ENCODE results near the gene EFCAB12.
"Not testable (repeated sequence)": the region's sequence is repeated elsewhere in the genome, so short reads cannot be mapped to it uniquely, and the experiment has no call there.

The EFCAB12 gene

DNA sequence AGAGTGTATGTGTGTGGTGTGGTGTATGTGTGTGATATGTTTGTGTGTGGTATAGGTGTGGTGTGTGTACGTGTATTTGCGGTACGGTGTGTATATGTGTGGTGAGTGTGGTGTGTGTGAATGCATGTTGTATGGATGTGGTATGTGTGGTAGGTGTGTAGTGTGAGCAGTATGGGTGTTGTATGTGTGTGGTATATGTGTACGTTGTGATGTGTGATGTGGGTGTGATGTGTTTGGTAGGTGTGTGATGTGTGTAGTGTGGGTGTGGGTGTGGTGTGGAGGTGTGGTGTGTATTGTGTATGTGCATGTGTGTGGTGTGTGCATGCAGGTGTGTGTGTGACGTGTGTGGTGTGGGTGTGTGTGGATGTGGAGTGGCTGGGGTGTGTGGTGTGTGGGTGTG is 58.7 kb downstream of the EFCAB12 start:
- no peak for DNase-seq

- no peak for DNase-seq
Measured at GRCh38 chr3:129367821-129368220, 60.6 kb downstream of the EFCAB12 start.

DNA sequence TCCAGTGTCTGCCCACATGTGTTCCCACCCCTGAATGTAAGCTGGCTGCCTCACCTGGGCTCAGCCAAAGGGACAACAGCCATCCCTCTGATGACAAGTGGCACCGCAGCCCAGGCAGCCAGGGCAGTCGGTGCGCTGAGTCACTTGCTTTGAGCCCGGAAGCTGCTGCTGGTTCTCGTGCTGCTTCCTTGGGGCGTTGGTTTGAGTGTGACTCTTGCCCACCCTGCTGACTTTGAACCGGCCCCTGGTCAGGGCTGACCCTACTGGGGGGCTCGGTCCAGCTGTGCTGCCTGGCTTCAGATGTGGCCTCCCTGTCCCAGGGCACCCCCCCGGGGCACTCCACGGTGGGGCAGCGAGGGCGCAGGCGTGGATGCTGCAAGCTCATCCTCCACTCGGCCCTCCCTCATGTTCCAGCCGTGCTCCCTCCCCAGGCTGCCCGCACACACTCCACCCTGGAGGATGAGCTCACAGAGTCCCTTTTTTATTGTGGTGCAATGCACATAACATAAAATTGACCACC is 62.1 kb downstream of the EFCAB12 start:
- no peak for DNase-seq

- DNase-seq = no peak
Measured at GRCh38 chr3:129365296-129366136, 62.9 kb downstream of the EFCAB12 start.

DNA sequence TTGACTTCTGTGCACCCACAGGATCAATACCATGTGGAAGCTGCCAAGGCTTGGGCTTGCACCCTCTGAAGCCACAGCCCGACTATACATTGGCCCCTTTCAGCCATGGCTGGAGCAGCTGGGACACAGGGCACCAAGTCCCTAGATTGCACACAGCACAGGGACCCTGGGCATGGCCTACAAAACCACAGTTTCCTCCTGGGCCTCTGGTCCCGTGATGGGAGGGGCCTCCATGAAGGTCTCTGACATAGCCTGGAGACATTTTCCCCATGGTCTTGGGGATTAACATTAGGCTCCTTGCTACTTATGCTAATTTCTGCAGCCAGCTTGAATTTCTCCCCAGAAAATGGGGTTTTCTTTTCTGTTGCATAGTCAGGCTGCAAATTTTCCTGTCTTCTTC is 63.6 kb downstream of the EFCAB12 start:
- not testable (repeated sequence) for DNase-seq

GRCh38 chr3:129363356-129363755 is 65.1 kb downstream of the EFCAB12 start:
- DNase-seq = not testable (repeated sequence)

- DNase-seq = no peak
Measured at GRCh38 chr3:129360705-129361460, 67.6 kb downstream of the EFCAB12 start.

GRCh38 chr3:129360171-129360611 is 68.2 kb downstream of the EFCAB12 start:
- DNase-seq = no peak

DNA sequence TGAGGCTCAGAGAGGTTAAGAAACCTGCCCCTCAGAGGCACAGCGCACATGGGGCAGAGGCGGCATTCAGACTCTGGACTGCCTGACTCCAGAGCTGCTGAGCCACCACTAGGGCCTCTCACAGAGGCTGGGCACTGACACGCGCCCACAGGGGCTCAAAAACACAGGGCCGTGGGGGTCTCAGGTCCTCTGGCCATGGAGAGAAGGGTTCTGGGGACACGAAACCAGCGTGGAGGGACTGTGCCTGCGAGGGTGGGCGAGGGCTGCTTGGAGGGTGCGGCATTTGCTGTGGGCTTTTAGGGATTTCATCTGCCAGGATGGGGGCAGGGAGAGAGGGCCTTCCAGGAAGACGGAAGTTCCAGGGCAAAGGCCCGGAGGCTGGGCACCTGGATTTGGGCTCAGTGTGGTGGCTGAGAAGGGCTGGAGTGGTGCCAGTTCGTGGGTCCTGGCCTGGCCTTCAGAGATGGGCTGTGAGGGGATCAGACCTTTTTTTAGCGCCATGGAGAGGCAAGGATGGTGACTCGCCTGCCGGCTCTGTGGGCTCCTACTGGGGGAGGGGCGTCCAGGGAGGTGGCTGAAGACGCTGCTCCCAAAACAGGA is 69.6 kb downstream of the EFCAB12 start:
- DNase-seq = no peak

GRCh38 chr3:129358177-129358771 is 70.2 kb downstream of the EFCAB12 start:
- DNase-seq = no peak

DNA sequence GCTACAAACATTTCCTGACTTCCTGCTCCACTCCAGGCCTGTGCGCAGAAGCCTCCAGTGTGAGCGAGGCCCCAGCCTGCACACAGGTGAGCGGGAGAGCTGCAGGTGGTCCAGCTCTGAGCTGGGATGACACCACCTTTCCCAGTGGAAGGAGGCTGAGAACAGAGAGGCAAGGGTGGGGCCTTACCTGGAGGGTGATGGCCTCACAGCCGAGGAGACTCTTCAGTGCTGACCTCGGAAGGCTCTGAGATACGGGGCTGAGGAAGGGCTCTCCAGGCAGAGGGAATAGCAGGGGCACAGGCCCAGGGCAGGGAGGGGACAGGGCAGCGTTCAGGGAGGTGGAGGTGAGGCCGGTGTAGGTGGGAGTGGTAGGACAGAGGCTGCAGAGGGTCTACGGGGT is 70.8 kb downstream of the EFCAB12 start:
- no peak for DNase-seq

- no peak for DNase-seq
Measured at GRCh38 chr3:129356756-129357425, 71.5 kb downstream of the EFCAB12 start.

DNA sequence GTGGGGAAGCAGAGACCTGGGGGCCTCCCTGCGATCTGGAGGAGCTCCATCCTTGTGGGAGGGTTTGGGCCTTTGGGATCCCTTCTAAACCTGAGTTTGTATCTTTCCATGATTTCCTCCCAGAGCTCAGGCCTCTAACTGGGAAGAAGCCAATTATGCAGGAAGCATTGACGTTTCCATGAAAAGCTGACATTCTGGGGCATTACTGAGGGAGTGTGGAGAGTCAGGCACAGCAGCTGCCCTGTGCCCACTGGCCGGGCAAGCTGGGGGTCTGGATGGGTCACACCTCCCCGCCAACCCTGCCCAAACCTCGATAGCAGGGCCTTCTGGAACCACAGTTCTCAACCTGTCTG is 74.9 kb downstream of the EFCAB12 start:
- no peak for DNase-seq

DNA sequence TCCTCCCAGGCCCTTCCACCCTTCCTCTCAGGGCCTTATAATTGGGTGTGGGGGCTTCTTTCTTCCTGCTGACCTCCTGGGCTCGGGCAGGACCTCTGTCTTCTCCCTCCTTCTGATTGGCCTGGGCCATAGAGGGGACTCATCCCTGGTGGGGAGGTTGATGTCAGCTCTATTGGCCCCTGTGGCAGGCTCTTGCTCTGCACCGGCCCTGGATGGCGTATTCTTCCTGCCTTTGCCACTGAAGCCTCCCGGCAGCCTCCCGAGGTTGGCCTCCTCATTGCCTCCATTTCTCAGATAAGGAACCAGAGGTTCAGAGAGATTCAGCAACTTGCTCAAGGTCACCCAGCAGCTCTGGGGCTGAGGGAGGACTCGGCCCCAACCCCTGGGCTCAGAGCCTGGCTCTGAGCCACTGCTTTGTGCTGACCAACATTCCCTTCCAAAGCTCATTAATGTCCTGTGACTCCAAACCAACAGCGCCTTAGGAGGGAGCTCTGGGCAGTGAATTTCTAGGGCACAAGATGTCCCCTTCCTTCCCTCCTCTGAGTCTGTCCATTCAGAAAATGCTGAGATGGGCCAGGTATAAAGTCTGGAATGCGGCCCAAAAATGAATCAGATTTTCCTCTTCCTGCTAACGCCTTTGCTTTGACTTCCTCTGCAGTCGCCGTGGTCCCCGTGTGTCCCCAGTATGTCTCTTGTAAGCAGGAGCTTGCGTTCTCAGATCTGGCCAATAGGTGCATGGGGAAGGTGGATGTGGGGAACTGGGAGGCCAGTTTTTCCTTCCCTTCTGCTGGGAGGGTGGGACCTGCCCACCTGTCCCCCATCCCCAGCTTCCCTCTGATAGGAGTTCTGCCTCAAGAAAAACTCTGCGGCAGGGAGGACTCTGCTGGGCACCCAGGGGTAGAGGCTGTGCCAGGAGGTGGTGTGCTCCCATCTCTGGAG is 75.5 kb downstream of the EFCAB12 start:
- peak in 1 of 56 donors; percentile 15 for DNase-seq

DNA sequence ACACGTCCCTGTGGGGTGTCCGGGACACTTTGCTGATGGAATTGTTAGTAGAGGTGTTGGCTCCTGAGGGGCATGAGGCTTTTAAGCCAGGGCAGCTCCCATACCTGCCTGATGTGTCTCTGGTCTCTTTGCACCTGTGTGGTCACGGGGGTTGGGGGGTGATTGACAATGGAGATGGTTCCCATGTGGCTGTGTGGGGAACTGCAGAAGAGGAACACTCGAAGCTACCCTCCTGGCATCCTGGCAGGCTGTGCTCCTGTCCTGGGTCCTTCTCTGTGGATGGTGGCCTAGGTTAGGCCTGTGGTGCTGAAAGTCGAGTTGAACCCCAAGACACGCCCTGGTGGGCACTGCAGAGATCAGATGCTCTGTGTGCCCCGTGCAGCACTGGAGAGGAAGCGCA is 76.4 kb downstream of the EFCAB12 start:
- DNase-seq = no peak
